Prostate gland (tissue), 2 donors: ENCODE results near the gene FAM83G.

Source experiments
- POLR2A ChIP-seq: fragments of 450-650 bp; IDR thresholded peaks from one replicate; pipeline ENCODE4 v1.6.1; 2016; ENCODE audit warnings: antibody characterized with exemption, mild to moderate bottlenecking
- TF ChIP-seq, protein P1 (sequence below), 4 experiments: fragments of 200-600 bp in 2 of 4; fragments of 450-650 bp in 2 of 4; sonication (generic) in 2 of 4; IDR thresholded peaks; 1 replicate in 3 of 4; 2 replicates in 1 of 4; pipeline ENCODE4 v1.5.1; 2016 to 2019; ENCODE audit warnings: antibody characterized with exemption in 4 of 4, mild to moderate bottlenecking in 2 of 4, moderate library complexity in 2 of 4

DNA sequence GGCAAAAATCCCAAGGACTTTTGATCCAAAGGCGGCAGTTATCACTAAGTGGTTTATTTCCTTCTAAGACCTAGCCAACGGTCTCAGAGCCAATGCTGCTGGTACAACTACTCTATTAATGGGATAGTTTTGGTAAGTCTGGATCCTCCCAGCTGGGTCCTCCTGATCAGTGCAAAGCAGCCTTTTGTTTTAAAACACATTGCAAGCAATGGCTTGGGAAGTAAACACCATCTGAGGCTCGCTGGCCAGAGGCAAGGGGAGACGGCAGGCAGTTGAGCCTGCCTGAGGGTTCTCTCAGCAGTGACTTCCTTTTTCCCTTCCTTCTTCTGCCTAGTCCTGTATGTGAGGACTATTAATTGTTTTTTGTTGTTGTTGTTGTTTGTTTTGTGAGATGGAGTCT lies 54.2 kb downstream of the FAM83G start:
- TF ChIP-seq, protein P1, sequence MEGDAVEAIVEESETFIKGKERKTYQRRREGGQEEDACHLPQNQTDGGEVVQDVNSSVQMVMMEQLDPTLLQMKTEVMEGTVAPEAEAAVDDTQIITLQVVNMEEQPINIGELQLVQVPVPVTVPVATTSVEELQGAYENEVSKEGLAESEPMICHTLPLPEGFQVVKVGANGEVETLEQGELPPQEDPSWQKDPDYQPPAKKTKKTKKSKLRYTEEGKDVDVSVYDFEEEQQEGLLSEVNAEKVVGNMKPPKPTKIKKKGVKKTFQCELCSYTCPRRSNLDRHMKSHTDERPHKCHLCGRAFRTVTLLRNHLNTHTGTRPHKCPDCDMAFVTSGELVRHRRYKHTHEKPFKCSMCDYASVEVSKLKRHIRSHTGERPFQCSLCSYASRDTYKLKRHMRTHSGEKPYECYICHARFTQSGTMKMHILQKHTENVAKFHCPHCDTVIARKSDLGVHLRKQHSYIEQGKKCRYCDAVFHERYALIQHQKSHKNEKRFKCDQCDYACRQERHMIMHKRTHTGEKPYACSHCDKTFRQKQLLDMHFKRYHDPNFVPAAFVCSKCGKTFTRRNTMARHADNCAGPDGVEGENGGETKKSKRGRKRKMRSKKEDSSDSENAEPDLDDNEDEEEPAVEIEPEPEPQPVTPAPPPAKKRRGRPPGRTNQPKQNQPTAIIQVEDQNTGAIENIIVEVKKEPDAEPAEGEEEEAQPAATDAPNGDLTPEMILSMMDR (IDR thresholded peaks at IDR 0.05) = no peak
- TF ChIP-seq POLR2A = no peak
